Testis (tissue), 3 donors: Measurements from ENCODE around the gene PAK6. TPM values are rescaled to one million over a fixed set of nuclear protein-coding genes. Genes with fewer than 3 reads are reported as not detected.

Experiments
- DNase-seq: peaks from one replicate; pipeline ENCODE4 v3.0.0-alpha.2; 2019
- H3K27ac ChIP-seq, 2 donors: fragments of 200-600 bp; sonication (generic); one replicate each; pipeline ENCODE4 v1.5.1; 2019
- H3K27me3 ChIP-seq: fragments of 200-600 bp; sonication (generic); one replicate; pipeline ENCODE4 v1.5.1; 2019
- H3K36me3 ChIP-seq: fragments of 200-600 bp; sonication (generic); one replicate; pipeline ENCODE4 v1.5.1; 2017; ENCODE audit warnings: low read depth; ENCODE audit errors: missing control alignments
- H3K4me1 ChIP-seq: fragments of 200-600 bp; sonication (generic); one replicate; pipeline ENCODE4 v1.5.1; 2019
- H3K4me3 ChIP-seq, 2 donors: fragments of 200-600 bp; sonication (generic); one replicate each; pipeline ENCODE4 v1.5.1; 2017 to 2019
- H3K9me3 ChIP-seq: fragments of 200-600 bp; sonication (generic); one replicate; pipeline ENCODE4 v1.5.1; 2017
- CTCF ChIP-seq, 3 experiments: fragments of 450-650 bp in 2 of 3; fragments of 200-600 bp in 1 of 3; sonication (generic) in 1 of 3; IDR thresholded peaks; one replicate each; pipeline ENCODE4 v1.5.1; 2016 to 2019; ENCODE audit warnings: antibody characterized with exemption in 3 of 3, mild to moderate bottlenecking in 2 of 3, moderate library complexity in 1 of 3
- POLR2A ChIP-seq: fragments of 450-650 bp; IDR thresholded peaks from one replicate; pipeline ENCODE4 v1.6.1; 2017; ENCODE audit warnings: antibody characterized with exemption, mild to moderate bottlenecking, moderate library complexity
- WGBS, 2 donors: methylation state at CpG; one replicate each; pipeline ENCODE4 v1.1.5; 2018; 5-methylcytosine and 5-hydroxymethylcytosine counted together
- intact Hi-C: fragments of 100-400 bp; cut with DNase I; formaldehyde crosslinking; loops from one replicate; pipeline ENCODE4 v1.15.1; 2023; ENCODE audit warnings: low total_unique reads
- polyA plus RNA-seq: library from polyadenylated mRNA; stranded (reverse); fragments of 350-450 nt; fragmentation: Illumina TruSeq; extraction: RNeasy Lipid Tissue Mini Kit (QIAGEN cat#74804); gene quantifications from one replicate; pipeline ENCODE4 v1.2.3, GENCODE V29; 2014; ENCODE audit warnings: low read depth, low replicate concordance; ENCODE audit not compliant: insufficient read depth
- total RNA-seq, 2 donors: library from RNA; depleted of rRNA; stranded (reverse); fragments of >200 nt; gene quantifications; one replicate each; pipeline ENCODE4 v1.2.3, GENCODE V29; 2016

The PAK6 gene
- total and polyA plus RNA-seq, 3 donors from 2014 or later: 47.4 to 245 (median 140) TPM

DNA sequence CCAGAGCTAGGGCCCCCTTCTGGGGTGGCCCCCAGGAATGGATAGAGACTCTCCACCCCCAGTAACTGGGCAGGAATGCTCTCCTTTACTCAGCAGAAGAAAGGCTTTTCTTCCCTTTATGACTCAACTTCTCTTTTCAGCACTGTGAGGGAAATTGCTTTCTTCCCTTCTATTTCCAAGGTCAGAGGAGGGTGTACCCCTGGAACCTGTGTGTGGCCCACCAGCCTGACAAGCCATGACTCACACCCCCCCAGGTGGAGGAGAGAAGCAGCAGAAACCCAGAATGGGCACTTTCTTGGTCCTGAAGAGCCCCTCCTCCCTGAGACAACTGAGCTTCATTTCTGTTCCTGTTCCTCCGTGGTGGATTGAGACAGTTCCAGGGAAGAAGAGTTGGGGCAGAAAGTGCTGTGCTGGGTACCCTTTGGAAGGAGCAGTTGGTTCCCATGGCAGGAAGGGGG lies 46.7 kb downstream of the PAK6 start:
- intact Hi-C loops: loop anchor here (10.0 kb wide), 1 partner anchor 139 kb away; no protein-coding TSS in a partner anchor
- no peaks in the 10 kb centered on the region for H3K27me3 ChIP-seq

GRCh38 chr15:40286061-40286532 lies 47.2 kb downstream of the PAK6 start:
- 89 to 95% methylated on average over 7 of the region's 7 CpGs for WGBS, 2 donors
- TF ChIP-seq POLR2A (no peak), CTCF (IDR thresholded peaks at IDR 0.05) (no peak)
- intact Hi-C loops: loop anchor here (10.0 kb wide), 1 partner anchor 139 kb away; no protein-coding TSS in a partner anchor
- Histone ChIP-seq H3K4me3 (no peak overlapping the region), H3K36me3 (no peaks in the 10 kb centered on the region), H3K27me3 (no peaks in the 10 kb centered on the region), H3K4me1 (no peaks in the 10 kb centered on the region), H3K9me3 (no peaks in the 10 kb centered on the region), H3K27ac (no peak overlapping the region)
- DNase-seq: no peak

More for the DNA sequence above, 46.7 kb downstream of the PAK6 start:
- no peak for DNase-seq
- no peaks in the 10 kb centered on the region for H3K4me1 ChIP-seq
- H3K9me3 ChIP-seq: no peaks in the 10 kb centered on the region
- TF ChIP-seq CTCF (IDR thresholded peaks at IDR 0.05) (no peak), POLR2A (no peak)
- H3K4me3 ChIP-seq: no peak overlapping the region
- no peak overlapping the region for H3K27ac ChIP-seq
- no peaks in the 10 kb centered on the region for H3K36me3 ChIP-seq
- WGBS, 2 donors: 25 to 46% methylated on average over 1 of the region's 1 CpG

GRCh38 chr15:40286794-40287193 lies 47.9 kb downstream of the PAK6 start:
- TF ChIP-seq CTCF (IDR thresholded peaks at IDR 0.05) (no peak), POLR2A (no peak)
- Histone ChIP-seq H3K27me3 (no peaks in the 10 kb centered on the region), H3K9me3 (no peaks in the 10 kb centered on the region), H3K36me3 (no peaks in the 10 kb centered on the region), H3K4me3 (no peak overlapping the region), H3K27ac (no peak overlapping the region), H3K4me1 (peaks cover 4% of the 10 kb centered on the region)
- DNase-seq: no peak
- intact Hi-C loops: loop anchor here (10.0 kb wide), 1 partner anchor 138 kb away; no protein-coding TSS in a partner anchor
- 84 to 96% methylated on average over 5 to 7 of the region's 7 CpGs for WGBS, 2 donors

DNA sequence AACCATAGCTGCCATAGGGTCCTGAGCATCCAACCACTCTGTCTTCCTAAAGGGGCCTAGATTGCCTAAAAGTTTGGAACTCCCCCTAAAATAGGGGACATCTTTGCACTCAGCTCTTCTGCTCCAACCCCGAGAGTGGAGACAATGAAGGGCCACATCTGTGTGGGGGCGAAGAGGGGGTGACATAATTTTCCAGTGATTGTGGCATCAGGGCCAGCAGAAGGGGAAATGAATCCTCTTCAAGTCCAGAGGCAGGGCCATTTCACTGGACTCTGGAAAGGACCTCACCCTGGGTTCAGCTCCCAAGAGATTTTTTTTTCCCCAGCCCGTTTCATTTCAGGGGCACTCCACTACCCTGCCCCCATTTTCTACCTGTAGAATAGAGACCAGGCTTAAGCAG lies 48.6 kb downstream of the PAK6 start:
- Histone ChIP-seq H3K4me1 (peaks cover 4% of the 10 kb centered on the region), H3K9me3 (no peaks in the 10 kb centered on the region), H3K4me3 (no peak overlapping the region), H3K27me3 (no peaks in the 10 kb centered on the region), H3K36me3 (no peaks in the 10 kb centered on the region), H3K27ac (no peak overlapping the region)
- DNase-seq: no peak
- intact Hi-C loops: loop anchor here (10.0 kb wide), 1 partner anchor 137 kb away; no protein-coding TSS in a partner anchor
- WGBS, 2 donors: 82 to 92% methylated on average over 3 of the region's 3 CpGs
- TF ChIP-seq POLR2A: no peak
- TF ChIP-seq CTCF (IDR thresholded peaks at IDR 0.05): no peak

DNA sequence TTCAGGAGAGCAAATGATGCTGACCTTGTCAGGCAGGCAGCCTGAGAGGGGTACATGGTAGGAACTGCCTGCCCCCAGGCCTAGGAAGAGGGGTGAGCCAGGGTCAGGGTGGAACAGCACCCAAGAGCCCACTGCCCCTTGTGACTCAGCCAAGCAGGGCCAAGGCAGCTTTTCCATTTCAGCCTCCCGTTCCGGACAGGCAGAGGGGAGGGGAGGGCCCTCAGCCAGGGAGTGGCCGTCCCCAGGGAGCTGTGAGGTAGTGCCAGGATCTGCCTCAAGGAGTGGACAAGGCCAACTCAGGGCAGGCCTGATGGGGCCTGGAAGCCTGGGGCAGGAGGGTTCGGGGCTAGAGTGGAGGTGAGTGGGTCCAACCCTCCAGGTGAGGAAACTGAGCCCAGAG lies 49.1 kb downstream of the PAK6 start:
- 83 to 90% methylated on average over 4 of the region's 4 CpGs for WGBS, 2 donors
- DNase-seq: no peak
- H3K4me3 ChIP-seq: no peak overlapping the region
- H3K4me1 ChIP-seq: peaks cover 4% of the 10 kb centered on the region
- no peak for TF ChIP-seq CTCF (IDR thresholded peaks at IDR 0.05)
- no peak for TF ChIP-seq POLR2A
- H3K27me3 ChIP-seq: no peaks in the 10 kb centered on the region
- intact Hi-C loops: loop anchor here (10.0 kb wide), 1 partner anchor 137 kb away; no protein-coding TSS in a partner anchor
- H3K36me3 ChIP-seq: no peaks in the 10 kb centered on the region
- H3K9me3 ChIP-seq: no peaks in the 10 kb centered on the region
- no peak overlapping the region for H3K27ac ChIP-seq
